GM21390 (cell line): Measurements from ENCODE around the gene PPCDC.
A peak's percentile ranks its signal among the peaks of the same experiment; 100 is the strongest.

Source experiments
- ATAC-seq: cut with Tn5 transposase; IDR thresholded peaks from one replicate; pipeline ENCODE4 v1.9.1; 2021; ENCODE audit not compliant: unreplicated experiment

The PPCDC gene

GRCh38 chr15:75023181-75023871 is at the start of gene PPCDC:
Gene PPCDC (plus strand): TSS chr15:75023590. CDS start chr15:75028319, 4,729 bp downstream.
- ATAC-seq: peak; percentile 85

- ATAC-seq: no peak
Observed at GRCh38 chr15:74976159-74976558, 47.2 kb upstream of the PPCDC start.

DNA sequence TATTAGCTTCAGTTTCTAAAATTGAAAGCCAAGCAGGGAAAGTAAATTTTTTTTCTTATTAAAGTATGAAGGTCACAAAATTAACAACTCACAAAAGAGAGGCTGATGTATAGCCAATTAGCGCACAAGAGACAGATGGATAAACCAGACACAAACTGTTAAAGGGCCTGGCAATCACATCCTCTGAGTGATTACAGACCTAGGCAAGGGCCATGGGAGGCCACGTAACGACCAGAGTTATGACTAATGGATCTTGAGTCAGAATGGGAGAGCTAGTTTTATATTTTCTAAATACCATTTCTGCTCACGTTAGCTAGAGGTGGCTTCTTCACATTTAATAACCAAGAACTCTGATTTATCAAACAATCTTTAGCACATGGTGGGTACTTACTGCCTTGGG is 45.8 kb upstream of the PPCDC start:
- ATAC-seq: no peak

- ATAC-seq: no peak
Observed at GRCh38 chr15:74978077-74978476, 45.3 kb upstream of the PPCDC start.

DNA sequence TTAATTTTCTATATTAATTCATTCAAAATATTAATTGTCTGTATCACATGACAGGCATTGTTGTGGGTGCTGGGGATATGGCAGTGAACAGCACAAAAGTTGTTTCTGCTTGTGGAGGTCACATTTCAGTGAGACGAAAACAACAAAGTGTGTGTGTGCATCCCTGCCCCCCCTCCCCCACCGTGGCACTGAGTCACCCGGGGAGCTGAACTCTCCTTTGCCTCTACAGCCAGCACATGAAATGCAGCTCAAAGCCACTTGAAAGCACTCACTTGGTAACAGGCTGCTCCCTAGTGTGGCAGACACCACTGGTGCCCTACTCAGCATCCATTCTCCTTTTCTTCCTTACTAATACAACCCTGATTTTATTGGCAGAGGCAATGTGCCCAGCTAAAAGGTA is 44.9 kb upstream of the PPCDC start:
- ATAC-seq: no peak

GRCh38 chr15:74982183-74982582 is 41.2 kb upstream of the PPCDC start:
- no peak for ATAC-seq

DNA sequence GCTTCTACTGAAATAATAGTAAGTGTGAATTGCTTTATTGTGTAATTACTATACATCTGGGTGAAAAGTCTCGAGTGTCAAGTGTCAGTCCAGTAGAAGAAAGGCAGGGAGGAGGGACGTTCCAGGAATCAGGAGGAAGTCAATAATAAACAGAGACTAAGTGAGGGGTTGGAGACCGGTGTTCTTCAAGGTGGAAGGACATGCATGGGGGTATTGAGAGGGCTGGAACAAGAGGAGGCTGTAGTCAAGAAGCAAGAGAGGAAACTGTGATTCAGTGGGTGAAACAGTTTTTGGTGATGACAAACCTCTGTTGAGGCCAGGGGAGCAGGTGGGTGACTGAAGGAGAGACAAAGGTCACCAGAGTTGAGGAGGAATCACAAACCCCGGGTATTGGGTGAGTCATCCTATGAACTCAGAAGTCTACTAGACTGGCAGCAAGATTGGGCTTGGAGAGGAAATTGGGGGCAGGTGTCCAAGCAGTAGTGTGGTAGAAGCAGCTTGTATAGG is 39.6 kb upstream of the PPCDC start:
- no peak for ATAC-seq

DNA sequence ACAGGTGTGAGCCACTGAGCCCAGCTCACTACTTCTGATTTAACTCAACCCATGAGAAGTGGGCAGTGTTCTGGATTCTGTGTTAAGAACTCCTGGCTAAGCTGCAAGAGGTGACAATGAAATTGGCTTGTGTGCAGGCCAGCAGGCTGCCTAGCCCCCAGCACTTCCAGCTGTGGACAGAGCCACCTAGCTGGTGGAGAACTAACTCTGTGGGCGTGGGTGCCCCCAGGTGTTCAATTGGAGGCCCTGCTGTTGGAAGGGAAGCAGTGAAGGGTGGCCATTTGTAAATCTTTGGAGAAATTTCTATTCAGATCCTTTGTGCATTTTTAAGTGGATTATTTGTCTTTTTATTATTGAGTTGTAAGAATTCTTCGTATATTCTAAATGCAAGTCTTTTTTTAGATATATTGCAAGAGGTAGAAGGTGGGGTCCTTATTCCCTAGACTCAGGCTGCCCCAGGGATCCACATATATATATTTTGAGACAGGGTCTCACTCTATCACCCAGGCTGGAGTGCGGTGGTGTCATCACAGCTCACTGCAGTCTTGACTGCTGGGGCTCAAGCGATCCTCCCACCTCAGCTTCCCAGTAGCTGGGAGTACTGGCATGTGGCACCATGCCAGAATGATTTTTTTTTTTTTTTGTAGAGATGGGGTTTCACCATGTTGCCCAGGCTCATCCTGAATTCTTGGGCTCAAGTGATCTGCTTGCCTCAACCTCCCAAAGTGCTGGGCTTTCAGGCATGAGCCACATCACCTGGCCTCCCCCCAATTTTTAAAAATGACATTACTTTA is 35.2 kb upstream of the PPCDC start:
- ATAC-seq: no peak

DNA sequence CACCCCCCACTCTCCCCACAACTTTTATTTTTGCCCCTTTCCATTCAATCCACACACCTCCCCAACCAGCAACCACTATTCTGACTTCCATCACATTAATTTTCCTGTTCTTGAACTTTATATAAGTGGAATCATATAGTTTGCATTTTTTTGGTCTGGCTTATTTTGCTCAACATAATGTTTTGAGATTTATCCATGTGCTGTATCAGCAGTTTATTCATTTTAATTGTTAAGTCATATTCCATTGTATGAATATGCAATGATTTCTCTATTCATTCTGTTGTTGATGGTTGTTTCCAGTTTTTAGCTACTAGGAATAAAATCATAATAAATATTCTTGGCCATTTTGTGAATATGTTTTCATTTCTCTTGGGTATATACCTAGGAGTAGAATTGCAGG is 33.9 kb upstream of the PPCDC start:
- ATAC-seq: no peak

- ATAC-seq: no peak
Observed at GRCh38 chr15:74992619-74993018, 30.8 kb upstream of the PPCDC start.

GRCh38 chr15:74994236-74994635 is 29.2 kb upstream of the PPCDC start:
- no peak for ATAC-seq

- ATAC-seq: no peak
Observed at GRCh38 chr15:74994685-74995084, 28.7 kb upstream of the PPCDC start.

GRCh38 chr15:74995182-74995778 is 28.1 kb upstream of the PPCDC start, which contains the start of gene SCAMP5:
Gene SCAMP5 (plus strand): TSS chr15:74995563. CDS start chr15:75011840, 16,277 bp downstream.
- ATAC-seq: no peak

DNA sequence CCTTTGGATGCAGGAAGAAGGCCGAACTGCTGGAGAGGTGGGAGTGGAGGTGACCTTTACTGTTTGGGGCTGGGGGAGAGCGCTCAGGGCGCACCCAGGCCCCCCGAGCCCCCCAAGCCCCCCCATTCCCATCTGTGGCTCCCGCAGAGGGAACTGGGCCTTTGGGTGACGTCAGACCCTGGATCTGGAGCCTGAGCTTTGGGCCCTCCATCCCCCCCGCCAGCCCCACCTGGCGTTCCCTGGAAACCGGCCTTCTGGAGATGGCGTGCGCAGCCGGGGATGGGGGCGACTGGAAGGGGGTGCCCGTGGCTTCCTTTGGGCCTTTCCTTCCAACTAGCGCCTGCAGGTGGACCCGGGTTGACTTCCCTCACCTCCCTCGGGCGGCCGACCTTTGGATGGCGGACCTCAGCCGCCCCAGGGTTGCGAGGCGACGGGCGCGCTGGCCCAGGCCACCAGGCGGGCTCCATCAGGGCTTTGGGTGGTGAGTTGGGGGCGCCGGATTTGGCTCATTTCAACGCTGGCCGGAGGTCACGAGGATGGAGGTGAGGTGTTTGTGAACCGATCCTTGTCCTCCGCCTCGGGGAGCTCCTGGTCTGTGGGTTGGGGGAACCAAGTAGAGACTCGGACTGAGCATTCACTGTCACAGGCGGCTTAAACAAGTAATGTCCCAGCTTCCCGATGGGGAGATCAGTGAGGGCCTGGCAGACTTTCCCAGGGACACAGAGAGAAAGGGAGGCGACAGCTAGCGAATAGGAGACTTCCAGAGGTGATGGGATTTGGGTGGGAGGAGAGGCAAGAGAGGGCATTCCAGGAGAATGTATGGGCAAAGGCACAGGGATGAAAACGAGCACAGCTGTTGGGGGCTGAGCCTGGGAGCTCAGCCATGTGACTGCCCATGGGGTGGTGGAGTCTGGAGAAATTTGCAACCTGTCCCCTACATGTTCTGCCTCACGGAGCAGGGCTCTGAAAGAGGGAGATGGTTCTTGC is 27.3 kb upstream of the PPCDC start:
- ATAC-seq: no peak

DNA sequence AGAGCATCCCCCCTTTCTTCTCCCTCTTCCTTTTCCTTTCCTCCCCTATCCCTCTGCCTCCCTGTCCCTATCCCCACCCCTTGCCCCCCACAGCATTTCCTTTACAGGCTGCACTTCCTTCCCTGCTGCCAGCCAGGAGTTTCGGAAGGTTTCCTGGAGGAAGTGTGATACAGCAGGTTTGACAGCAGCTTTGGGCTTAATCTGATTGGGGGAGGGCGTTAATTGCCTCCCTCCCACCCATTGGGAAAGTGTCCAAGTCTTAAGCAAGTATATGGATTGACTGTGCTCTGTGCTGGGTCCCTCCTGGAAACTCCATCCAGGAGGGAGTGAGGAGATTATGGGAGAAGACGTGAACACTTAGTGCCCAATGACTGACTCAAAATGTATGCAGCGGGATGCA is 26.2 kb upstream of the PPCDC start:
- no peak for ATAC-seq

- ATAC-seq: no peak
Observed at GRCh38 chr15:74997543-74997942, 25.8 kb upstream of the PPCDC start.

- ATAC-seq: no peak
Observed at GRCh38 chr15:75001310-75001709, 22.1 kb upstream of the PPCDC start.

DNA sequence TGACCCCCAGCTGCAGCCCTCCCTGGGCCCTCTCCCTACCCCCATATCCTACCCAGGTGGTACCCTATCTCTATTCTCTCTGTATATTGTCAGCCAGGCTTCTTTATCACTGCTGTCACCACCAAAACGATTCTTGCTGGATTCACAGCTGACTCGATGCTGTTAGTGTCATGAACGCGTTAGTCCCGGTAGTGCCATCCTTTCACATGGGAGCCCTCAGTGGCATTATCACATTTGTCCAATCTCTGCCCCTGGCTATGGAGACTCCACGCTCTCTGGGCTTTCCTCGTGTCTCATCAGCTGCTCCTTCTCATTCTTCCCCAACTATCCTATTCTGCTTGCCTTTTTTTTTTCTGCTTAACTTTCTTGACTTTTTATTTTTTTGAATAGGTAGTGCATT is 21.0 kb upstream of the PPCDC start:
- ATAC-seq: no peak

DNA sequence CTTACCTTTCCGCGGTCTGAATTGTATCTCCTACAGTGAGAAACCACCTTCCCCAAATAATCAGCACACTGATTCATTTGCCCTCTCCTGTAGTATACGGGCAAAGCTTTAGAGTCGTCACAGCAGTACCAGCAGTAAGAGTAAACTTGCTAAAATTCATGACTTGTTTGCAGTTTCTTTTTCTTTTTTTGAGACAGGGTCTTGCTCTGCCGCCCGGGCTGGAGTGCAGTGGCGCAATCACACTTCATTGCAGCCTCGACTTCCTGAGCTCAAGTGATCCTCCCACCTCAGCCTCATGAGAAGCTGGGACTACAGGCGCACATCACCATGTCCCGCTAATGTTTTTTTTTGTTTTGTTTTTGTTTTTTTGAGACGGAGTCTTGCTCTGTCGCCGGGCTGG is 16.2 kb upstream of the PPCDC start:
- no peak for ATAC-seq

DNA sequence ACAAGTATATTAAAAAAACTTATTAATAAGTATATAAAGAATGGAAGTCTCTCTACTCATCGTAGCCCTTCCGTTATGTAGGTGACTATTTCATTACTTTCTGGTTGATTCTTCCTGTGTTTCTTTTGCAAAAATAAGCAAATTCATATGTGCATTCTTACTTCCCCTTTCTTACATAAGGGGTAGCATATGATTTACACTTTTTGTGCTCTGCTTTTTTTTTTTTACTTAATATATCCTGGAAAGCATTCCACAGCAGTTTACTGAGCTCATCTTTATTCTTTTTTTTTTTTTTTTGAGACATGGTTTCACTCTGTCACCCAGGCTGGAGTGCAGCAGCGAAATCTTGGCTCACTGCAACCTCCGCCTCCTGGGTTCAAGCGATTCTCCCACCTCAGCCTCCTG is 15.2 kb upstream of the PPCDC start:
- ATAC-seq: peak; percentile 32
